NCI-H2029 treated with DMSO at 0.1 percent for 48 hours (cell line): ENCODE measurements around the gene TRIM29.
"Not testable (repeated sequence)": the region's sequence is repeated elsewhere in the genome, so short reads cannot be mapped to it uniquely, and the experiment has no call there.

Experiments
- DNase-seq: peaks from one replicate; lab custom pipeline; 2025; lab: John Stamatoyannopoulos, UW

The TRIM29 gene

DNA sequence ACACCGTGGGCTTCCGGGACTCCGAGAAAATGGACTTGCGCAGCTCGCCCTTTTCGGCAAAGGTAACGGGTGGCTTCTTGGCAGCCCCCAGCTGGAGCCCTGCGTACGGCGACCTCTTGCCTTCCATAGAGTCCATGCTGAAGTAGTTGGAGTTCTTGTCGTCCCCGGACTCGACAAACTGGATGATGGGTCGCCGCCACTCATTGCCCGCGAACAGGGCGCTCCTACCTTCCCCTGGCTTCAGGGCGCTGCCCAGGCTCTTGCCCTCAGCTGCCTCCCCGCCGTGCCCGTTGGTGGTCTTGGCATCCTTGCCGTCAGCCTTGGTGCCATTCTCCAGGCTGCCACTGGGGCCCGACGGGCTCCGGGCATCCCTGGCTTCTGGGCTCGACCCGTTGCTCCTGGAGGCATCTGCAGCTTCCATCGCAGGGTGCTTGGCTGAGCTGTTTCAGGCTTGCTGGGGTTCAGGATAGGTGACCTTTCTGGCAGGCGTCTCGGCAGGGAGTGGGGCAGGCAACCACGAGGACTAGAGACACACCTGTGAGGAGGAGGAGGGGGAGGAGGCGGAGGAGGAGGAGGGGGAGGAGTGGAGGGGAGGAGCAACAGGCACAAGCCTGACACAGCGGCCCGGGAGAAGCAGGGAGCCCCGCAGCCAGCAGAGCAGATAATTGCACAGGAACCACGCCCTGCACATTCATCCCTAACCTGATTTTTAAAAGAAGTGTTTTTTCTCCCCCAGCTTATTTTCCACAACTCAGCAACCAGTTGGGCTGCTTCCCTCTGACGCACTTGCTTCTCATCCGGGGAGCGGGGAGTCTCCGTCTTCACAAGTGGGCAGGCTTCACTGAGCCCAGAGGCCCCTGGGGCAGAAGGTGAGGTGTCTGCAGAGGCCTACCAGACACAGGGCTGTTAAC, at the start of gene TRIM29:
Gene TRIM29, minus strand, starts transcription at position 503 of the 911 bp plus-strand sequence. Its CDS starts 82 bp downstream, at position 421.
- DNase-seq: no peak

- no peak for DNase-seq
Measured at GRCh38 chr11:120186774-120187591, 49.1 kb upstream of the TRIM29 start.

GRCh38 chr11:120186456-120186773, 48.5 kb upstream of the TRIM29 start:
- DNase-seq: no peak

DNA sequence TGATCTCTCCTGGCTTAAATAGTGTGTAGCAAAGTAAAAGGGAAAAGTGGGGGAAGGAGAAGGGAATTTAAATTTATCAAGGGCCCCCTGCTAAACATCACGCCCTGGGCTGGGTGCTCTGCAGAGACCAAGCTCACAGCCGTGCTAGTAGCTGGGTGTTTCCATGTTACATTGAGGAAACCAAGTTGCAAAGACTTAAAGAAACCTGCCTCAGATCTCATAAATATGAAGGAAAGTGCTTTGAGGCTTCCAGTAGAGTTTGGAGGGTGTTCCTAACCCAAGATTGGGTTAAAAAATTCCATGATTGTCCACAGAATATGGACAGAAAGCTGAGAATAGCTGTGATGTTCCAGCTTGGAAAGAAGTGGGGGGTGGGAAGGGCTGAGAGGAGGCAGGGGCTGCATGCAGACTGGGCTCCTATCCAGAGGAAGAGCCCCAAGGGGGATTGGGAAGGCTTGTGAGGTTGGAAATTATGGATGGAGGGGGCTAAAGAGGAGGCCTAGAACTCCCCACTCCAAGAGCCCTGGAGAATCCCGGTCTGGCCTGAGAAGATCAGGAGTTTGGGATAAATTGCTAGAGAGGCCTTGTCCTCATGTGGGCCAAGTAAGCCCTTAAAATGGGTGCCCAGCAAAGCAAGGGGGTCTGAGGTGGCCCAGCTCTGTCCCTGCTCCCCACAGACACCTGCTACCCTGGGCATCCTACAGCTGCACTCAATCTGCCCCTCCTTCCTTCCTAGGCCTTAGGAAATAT, 48.0 kb upstream of the TRIM29 start:
- no peak for DNase-seq

- DNase-seq: no peak
Measured at GRCh38 chr11:120184946-120185705, 47.2 kb upstream of the TRIM29 start.

DNA sequence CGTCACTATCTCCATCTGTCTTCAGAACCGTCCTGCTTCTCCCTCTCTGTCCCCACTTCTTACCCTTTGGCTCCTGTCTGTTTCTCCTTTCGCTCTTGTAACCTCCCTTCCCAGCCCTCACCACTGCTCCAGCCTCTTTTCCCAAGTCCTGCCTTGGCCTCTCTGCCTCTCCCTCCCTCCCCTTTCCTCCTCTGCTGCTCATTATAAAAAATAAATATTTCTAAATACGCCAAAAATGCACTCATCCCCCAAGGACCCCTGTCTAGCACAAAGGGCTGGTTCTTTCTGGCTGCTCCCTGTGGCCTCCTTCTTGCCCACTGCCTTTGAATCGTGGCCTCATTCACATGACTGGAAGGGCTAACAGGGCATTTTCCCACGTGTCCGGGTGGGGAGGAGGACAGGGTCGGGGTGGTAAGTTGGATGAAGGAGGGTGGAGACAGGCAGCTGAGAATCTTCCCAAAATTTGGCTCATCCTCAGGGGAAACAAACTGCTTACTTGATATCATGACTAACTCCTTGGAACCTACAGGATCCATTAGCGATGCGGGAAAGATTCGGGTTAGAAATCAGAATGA, 46.5 kb upstream of the TRIM29 start:
- no peak for DNase-seq

GRCh38 chr11:120183701-120184141, 45.8 kb upstream of the TRIM29 start:
- no peak for DNase-seq

- no peak for DNase-seq
Measured at GRCh38 chr11:120182790-120183491, 45.0 kb upstream of the TRIM29 start.

DNA sequence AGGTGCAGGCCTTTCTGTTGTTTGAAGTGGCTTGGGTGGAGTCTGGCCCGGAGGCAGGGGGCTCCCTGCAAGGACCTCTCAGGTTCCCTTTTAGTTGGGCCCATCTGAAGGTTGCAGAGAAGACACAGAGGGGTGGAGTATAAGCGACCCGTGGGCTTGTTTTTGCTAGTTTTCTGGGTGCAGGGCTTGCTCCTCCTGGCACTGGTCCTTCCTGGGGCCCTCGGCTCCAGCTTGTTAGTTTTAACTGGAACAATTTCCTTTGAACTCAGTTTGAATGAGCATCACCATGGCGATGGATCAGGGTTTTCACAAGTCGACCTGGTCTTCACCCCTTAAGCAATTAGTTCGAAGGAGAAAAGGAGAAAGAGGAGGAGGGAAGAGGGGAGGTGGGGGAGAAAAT, 44.5 kb upstream of the TRIM29 start:
- DNase-seq: no peak

DNA sequence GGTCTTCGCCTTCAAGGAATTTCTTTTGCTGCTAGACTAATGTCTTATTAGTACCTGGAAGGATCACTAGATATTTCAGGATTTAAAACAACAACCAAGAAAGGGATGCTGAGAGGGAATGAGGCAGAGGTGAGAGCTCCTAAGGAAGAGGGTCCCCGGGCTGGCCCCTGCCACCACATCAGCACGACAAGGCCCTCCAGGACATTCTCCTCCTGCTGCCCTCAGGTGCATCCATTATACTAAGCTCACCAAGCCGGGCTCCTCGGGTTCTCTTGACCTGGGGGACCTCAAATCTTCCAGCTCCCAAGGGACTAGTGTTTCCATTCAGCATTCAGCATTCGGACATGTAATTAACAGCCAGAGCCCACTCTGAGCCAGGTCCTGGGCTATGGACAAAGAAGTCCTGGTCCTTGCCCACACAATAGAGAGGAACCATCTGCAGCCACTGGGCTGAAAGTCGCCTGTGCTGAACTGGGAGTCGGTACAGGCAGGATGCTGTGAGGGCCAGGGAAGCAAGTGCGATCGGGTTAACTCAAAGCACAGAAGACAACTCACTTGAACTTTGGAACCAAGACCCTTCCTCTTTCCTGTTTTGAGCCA, 43.6 kb upstream of the TRIM29 start:
- DNase-seq: no peak

GRCh38 chr11:120180551-120181232, 42.8 kb upstream of the TRIM29 start:
- no peak for DNase-seq

DNA sequence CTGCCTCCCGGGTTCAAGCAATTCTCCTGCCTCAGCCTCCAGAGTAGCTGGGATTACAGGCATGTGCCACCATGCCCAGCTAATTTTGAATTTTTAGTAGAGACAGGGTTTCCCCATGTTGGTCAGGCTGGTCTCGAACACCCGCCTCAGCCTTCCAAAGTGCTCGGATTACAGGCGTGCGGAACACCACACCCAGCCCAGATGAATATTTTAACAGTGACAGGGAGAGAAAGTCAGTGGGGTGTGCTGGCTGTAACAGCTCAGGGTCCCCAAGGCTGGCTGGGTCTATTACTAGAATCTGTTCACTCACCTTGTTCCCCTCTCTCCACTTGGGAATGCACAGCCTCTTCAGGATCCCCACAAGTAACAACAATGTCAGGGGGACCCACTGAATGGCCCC, 42.1 kb upstream of the TRIM29 start:
- not testable (repeated sequence) for DNase-seq

GRCh38 chr11:120179057-120179672, 41.3 kb upstream of the TRIM29 start:
- no peak for DNase-seq

DNA sequence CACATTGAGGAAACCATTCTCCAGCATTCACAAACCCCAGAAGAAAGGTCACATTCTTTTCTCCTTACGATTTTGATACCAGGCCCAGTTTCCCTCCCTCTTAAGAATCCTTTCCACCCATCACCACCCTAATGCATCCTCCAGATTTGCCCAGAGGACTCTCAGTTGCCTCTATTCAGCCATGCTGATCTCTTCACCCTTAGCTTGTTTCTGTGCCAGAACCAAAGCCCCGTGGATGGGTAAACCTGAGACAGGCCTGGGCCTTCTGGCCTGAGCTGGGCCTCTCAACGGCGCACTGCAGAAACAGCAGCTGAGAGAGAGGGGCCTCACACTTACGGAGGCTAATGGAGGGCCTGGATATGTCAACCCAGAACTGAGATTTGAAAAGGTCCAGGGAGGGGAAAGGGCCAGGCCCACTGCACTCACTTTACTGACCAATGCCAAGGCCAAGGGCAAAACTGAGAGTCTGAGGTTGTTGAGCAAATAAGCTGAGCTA, 40.7 kb upstream of the TRIM29 start:
- no peak for DNase-seq

DNA sequence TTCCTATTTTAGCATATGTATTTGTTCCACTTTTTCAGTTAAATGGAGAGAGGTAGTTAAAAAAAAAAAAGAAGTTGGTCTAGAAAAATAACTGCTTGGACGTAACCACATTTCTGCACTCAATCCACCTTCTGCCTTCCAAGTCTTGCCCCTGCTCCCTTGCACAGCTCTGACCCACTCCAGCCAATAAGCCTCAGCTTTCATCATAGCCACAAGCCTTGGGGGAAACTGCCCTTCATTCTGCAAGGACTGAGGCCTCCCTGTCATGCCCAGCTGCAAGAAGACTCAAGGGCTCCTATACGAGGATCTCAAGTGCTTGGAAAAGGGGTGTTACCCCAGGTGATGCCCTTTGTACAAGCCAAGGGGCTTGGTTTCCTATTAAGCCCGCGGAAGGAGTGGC, 37.0 kb upstream of the TRIM29 start:
- no peak for DNase-seq

DNA sequence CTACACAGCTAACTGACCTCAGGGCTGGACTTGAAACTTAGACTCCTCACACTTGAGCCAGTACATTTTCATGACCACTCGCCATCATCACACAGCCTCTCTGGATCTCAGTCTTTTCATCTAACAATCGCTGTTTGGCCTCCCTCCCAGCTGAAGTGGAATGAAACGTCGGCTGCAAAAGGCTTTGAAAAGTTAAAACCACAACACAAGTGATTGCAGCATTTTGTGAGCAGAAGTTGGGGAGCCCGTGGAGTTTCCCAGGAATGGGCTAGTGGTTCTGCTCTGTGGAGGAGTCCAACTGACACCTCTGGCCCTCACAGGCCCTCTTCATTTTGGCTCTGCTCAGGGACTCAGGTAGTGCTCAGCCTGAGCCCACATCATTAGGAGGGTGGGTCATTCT, 35.9 kb upstream of the TRIM29 start:
- DNase-seq: no peak

- no peak for DNase-seq
Measured at GRCh38 chr11:120173019-120173705, 35.2 kb upstream of the TRIM29 start.
